LNCaP clone FGC (cell line): ENCODE measurements around the gene CACNB2.
"Not testable (repeated sequence)": the region's sequence is repeated elsewhere in the genome, so short reads cannot be mapped to it uniquely, and the experiment has no call there.

Experiments used
- DNase-seq: peaks from one replicate; pipeline ENCODE4 v3.0.0-alpha.2; 2011; ENCODE audit warnings: low read depth
- H3K4me3 ChIP-seq: 2 replicates; pipeline ENCODE4 v1.5.1; 2011; ENCODE audit warnings: mild to moderate bottlenecking, low read depth, low read length, control low read depth
- TF ChIP-seq, protein P1 (sequence below): IDR thresholded peaks from 2 replicates; pipeline ENCODE4 v1.5.1; 2012; ENCODE audit warnings: mild to moderate bottlenecking; ENCODE audit not compliant: control insufficient read depth, insufficient read depth; ENCODE audit errors: extremely low read depth

The CACNB2 gene

DNA sequence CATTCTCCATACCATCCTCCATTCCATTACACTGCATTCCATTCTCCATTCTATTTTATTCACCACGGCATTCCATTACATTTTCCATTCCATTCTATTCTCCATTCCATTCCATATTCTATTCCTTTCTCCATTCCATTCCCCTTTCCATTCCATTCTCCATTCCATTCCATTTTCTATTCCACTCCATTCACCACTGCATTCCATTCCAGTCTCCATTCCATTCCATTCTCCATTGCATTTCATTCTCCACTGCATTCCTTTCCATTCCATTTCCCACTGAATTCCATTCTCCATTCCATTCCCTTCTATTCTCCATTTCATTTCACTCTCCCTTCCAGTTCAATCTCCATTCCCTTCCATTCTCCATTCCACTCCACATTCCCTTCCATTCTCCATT, 431.6 kb downstream of the CACNB2 start:
- H3K4me3 ChIP-seq: no peak overlapping the region
- no peak for DNase-seq
- TF ChIP-seq, protein P1, sequence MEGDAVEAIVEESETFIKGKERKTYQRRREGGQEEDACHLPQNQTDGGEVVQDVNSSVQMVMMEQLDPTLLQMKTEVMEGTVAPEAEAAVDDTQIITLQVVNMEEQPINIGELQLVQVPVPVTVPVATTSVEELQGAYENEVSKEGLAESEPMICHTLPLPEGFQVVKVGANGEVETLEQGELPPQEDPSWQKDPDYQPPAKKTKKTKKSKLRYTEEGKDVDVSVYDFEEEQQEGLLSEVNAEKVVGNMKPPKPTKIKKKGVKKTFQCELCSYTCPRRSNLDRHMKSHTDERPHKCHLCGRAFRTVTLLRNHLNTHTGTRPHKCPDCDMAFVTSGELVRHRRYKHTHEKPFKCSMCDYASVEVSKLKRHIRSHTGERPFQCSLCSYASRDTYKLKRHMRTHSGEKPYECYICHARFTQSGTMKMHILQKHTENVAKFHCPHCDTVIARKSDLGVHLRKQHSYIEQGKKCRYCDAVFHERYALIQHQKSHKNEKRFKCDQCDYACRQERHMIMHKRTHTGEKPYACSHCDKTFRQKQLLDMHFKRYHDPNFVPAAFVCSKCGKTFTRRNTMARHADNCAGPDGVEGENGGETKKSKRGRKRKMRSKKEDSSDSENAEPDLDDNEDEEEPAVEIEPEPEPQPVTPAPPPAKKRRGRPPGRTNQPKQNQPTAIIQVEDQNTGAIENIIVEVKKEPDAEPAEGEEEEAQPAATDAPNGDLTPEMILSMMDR: no peak

GRCh38 chr10:18572959-18573561, 432.8 kb downstream of the CACNB2 start:
- TF ChIP-seq, protein P1: no peak
- H3K4me3 ChIP-seq: no peak overlapping the region
- DNase-seq: no peak

DNA sequence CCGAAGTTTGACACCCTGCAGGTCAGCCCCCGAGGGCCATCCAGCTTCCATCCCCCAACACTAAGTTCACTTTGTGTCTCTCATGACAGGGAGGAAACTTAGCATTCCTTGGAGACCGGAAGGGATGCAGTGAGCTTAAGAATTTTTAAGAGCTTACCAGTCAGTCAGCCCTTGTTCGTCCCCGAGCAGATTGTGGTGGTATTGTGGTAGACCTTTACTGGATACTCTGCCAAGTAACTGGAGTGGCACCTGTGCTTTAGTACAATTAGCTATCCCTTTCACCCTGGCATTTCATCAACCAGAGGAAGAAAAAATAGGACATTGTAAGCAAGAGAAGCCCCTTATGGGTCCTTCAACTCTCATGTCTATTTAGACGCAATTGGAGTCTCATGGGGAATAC, 436.4 kb downstream of the CACNB2 start:
- no peak overlapping the region for H3K4me3 ChIP-seq
- TF ChIP-seq, protein P1: no peak
- no peak for DNase-seq

- DNase-seq: no peak
- TF ChIP-seq, protein P1: no peak
- no peak overlapping the region for H3K4me3 ChIP-seq
Measured at GRCh38 chr10:18577823-18578685, 437.8 kb downstream of the CACNB2 start.

- no peak for DNase-seq
- no peak overlapping the region for H3K4me3 ChIP-seq
- TF ChIP-seq, protein P1: no peak
Measured at GRCh38 chr10:18582803-18583202, 442.6 kb downstream of the CACNB2 start.

DNA sequence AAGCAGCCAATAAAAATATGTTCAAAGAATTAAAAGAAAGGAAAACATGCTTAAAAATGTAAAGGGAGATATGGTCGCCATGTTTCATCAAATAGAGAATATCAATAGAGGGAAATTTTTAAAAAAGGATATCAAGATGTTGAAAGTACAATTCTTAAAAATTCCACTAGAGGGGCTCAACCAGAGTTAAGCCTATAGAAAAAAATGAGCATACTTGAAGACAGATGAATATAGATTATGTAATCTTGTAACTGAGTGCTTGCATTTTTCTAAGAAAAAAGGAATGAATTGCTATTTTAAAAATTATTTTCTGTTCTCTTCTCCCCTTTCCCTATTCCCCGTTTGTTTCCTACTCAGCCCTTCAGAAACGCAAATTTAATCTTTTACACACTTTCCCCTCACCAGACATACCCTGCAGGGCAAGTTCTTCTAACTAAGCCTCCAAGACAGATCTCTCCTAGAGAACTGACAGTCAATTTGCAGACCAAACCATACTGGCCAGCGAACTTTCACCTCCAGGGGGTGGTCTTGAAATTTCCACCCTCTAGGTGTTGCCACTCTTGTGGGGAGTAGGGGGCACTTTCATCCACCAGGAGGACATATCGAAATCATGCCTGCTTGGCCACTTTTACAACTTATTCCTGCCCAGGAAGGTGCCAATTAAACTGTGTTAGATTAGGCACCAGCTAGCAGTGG, 443.5 kb downstream of the CACNB2 start:
- DNase-seq: no peak

GRCh38 chr10:18586637-18587036, 446.4 kb downstream of the CACNB2 start:
- H3K4me3 ChIP-seq, DNase-seq: not testable (repeated sequence)

More for the DNA sequence above, 443.5 kb downstream of the CACNB2 start:
- TF ChIP-seq, protein P1: no peak
- no peak overlapping the region for H3K4me3 ChIP-seq

- not testable (repeated sequence) for H3K4me3 ChIP-seq, DNase-seq
Measured at GRCh38 chr10:18591141-18591540, 450.9 kb downstream of the CACNB2 start.
